Cardiac muscle cell (in vitro differentiated cells and primary cell): ENCODE results near the gene NIPA2. TPM values are rescaled to one million over a fixed set of nuclear protein-coding genes. Genes with fewer than 3 reads are reported as not detected.

Experiments used
- DNase-seq, 2 donors: peaks; one replicate each; pipeline versions ENCODE4 v3.0.0 to v3.0.0-alpha.2; 2010 to 2017; ENCODE audit warnings: low read depth in 1 of 2, low spot score in 1 of 2
- H3K27ac ChIP-seq: fragments of 200-600 bp; sonication (generic); 2 replicates; pipeline ENCODE4 v1.5.1; 2016
- H3K27me3 ChIP-seq: fragments of 200-600 bp; sonication (generic); 2 replicates; pipeline ENCODE4 v1.6.0; 2016; ENCODE audit warnings: control low read depth
- H3K36me3 ChIP-seq: fragments of 200-600 bp; sonication (generic); 2 replicates; pipeline ENCODE4 v1.5.1; 2016; ENCODE audit warnings: control low read depth
- H3K4me1 ChIP-seq: fragments of 200-600 bp; sonication (generic); 2 replicates; pipeline ENCODE4 v1.8.1; 2017; ENCODE audit warnings: low read depth, mild to moderate bottlenecking, mixed run types
- H3K4me3 ChIP-seq: fragments of 200-600 bp; sonication (generic); 2 replicates; pipeline ENCODE4 v1.5.1; 2016; ENCODE audit warnings: mild to moderate bottlenecking
- H3K9me3 ChIP-seq: fragments of 200-600 bp; sonication (generic); 2 replicates; pipeline ENCODE4 v1.5.1; 2017; ENCODE audit warnings: low read depth, mild to moderate bottlenecking, control low read depth
- polyA plus RNA-seq: library from polyadenylated mRNA; unstranded; fragments of >200 nt; fragmentation: Nextera tagmentation; extraction: Ambion mirVana; gene quantifications from 2 replicates; pipeline ENCODE4 v1.2.1, GENCODE V29; 2016
- total RNA-seq: library from RNA; depleted of rRNA; stranded (reverse); fragments of >200 nt; gene quantifications from 2 replicates; pipeline ENCODE4 v1.2.3, GENCODE V29; 2016
- TF ChIP-seq, protein P1 (sequence below): IDR thresholded peaks from 2 replicates; pipeline ENCODE4 v1.5.1; 2012; ENCODE audit warnings: low read depth, mild to moderate bottlenecking, low read length

Gene NIPA2
- total and polyA plus RNA-seq, 2 experiments from 2014 or later = 58.0 to 80.7 TPM

DNA sequence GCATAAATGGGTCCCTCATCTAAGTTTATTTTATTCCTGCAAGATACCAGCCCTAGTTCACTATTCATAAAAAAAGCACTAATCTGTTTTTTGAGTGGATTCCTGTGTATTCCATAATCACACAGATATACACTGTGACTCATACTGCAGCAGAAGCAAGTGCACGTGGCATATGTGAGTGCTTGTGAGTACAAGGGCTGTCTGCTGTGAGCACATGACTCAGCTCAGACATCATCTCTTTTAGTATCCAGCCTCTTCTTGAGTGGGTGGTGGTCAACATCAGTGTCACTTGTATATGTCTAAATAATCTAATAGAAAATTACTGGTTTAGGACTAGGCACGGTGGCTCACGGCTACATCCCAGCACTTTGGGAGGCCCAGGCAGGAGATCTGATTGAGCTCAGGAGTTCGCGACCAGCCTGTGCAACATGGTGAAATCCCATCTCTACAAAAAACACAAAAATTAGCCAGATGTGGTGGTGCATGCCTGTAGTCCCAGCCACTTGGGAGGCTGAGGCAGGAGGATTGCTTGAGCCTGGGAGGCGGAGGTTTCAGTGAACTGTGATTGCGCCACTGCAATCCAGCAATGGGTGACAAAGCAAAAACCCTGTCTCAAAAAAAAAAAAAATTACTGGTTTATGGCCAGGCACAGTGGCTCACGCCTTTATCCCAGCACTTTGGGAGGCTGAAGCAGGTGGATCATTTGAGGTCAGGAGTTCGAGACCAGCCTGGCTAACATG is 49.8 kb downstream of the NIPA2 start:
- DNase-seq = peak in 1 of 2 donors; percentile 94
- peaks cover 8% of the 10 kb centered on the region for H3K4me1 ChIP-seq
- H3K9me3 ChIP-seq = no peaks in the 10 kb centered on the region
- H3K36me3 ChIP-seq = no peaks in the 10 kb centered on the region
- no peak overlapping the region for H3K4me3 ChIP-seq
- TF ChIP-seq, protein P1, sequence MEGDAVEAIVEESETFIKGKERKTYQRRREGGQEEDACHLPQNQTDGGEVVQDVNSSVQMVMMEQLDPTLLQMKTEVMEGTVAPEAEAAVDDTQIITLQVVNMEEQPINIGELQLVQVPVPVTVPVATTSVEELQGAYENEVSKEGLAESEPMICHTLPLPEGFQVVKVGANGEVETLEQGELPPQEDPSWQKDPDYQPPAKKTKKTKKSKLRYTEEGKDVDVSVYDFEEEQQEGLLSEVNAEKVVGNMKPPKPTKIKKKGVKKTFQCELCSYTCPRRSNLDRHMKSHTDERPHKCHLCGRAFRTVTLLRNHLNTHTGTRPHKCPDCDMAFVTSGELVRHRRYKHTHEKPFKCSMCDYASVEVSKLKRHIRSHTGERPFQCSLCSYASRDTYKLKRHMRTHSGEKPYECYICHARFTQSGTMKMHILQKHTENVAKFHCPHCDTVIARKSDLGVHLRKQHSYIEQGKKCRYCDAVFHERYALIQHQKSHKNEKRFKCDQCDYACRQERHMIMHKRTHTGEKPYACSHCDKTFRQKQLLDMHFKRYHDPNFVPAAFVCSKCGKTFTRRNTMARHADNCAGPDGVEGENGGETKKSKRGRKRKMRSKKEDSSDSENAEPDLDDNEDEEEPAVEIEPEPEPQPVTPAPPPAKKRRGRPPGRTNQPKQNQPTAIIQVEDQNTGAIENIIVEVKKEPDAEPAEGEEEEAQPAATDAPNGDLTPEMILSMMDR = no peak
- H3K27me3 ChIP-seq = no peaks in the 10 kb centered on the region
- no peak overlapping the region for H3K27ac ChIP-seq

DNA sequence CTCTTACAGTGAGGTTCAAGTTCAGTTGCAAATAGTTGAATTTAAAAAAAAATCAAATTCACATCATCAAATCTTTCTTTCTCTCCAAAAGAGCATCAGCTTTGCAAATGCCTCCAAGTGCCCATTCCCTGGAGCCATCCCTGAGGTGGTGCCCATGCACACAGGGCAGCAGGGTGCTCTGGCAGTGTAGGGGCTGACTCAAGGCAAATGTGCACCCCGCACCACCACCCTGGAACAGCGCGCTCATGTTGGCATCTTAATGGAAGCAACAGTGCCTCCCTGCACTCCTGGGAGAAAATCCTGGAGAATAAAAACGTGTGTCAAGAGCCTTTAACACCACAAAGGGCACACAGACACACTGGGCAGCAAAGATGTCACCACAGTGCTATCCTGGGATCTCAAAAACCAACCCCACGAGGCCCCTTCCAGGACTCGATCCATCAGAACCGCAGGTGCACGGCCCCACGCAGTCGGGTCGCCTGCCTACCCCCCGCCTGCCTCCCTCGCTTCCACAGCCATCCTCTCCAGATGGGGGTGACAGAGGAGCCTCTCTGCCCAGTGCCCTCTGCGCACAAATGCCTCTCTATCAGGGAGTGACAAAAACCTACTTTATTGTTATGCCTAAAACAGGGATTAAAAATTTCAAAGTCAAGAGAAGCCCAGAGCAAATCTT is 50.8 kb downstream of the NIPA2 start:
- Histone ChIP-seq H3K36me3 (no peaks in the 10 kb centered on the region), H3K4me1 (peaks cover 8% of the 10 kb centered on the region), H3K27ac (no peak overlapping the region), H3K27me3 (no peaks in the 10 kb centered on the region), H3K4me3 (no peak overlapping the region), H3K9me3 (no peaks in the 10 kb centered on the region)
- no peak for DNase-seq
- TF ChIP-seq, protein P1 = no peak

DNA sequence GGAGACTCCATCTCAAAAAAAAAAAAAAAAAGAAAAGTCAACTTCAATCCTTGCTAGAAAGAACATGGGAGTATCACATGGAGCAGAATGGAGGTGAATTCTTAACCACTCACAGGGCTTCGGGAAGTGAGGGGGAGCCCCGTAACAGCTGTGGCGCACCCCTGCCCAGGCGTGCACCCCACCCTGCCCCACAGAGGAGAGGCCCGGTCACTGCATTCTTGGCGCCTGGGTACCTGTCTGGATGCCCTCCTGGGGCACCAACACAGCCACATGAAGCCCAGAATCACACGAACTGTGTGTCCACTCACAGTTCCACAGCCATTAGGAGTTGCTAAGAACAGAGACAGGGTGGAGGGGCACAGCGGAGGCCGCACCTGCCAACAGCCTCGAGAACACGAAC is 51.8 kb downstream of the NIPA2 start:
- Histone ChIP-seq H3K36me3 (no peaks in the 10 kb centered on the region), H3K9me3 (no peaks in the 10 kb centered on the region)

GRCh38 chr15:22891426-22892210 is 53.2 kb downstream of the NIPA2 start:
- no peaks in the 10 kb centered on the region for H3K36me3 ChIP-seq
- TF ChIP-seq, protein P1 = no peak
- no peak overlapping the region for H3K4me3 ChIP-seq
- no peaks in the 10 kb centered on the region for H3K9me3 ChIP-seq
- peak overlapping the region; percentile 55 for H3K27ac ChIP-seq
- no peak for DNase-seq
- peaks cover 8% of the 10 kb centered on the region for H3K4me1 ChIP-seq
- no peaks in the 10 kb centered on the region for H3K27me3 ChIP-seq

More for the DNA sequence above, 51.8 kb downstream of the NIPA2 start:
- no peak overlapping the region for H3K4me3 ChIP-seq
- no peak overlapping the region for H3K27ac ChIP-seq
- DNase-seq = no peak
- H3K4me1 ChIP-seq = peaks cover 8% of the 10 kb centered on the region
- no peaks in the 10 kb centered on the region for H3K27me3 ChIP-seq
- TF ChIP-seq, protein P1 = no peak

- DNase-seq = peak in 1 of 2 donors; percentile 3
- no peaks in the 10 kb centered on the region for H3K9me3 ChIP-seq
- H3K36me3 ChIP-seq = no peaks in the 10 kb centered on the region
- H3K4me3 ChIP-seq = no peak overlapping the region
- H3K27ac ChIP-seq = peak overlapping the region; percentile 55
- H3K27me3 ChIP-seq = no peaks in the 10 kb centered on the region
- TF ChIP-seq, protein P1 = no peak
- H3K4me1 ChIP-seq = peaks cover 8% of the 10 kb centered on the region
Observed at GRCh38 chr15:22892333-22892732, 53.9 kb downstream of the NIPA2 start.
